ENCODE data around the gene C16orf96. TPM values are rescaled to one million over a fixed set of nuclear protein-coding genes. Genes with fewer than 3 reads are reported as not detected.

Gene C16orf96
- total and polyA plus RNA-seq, 2 experiments from 2014 or later, result 0.37 to 2.2 TPM

GRCh38 chr16:4570688-4571321, 14.7 kb downstream of the C16orf96 start:
- Histone ChIP-seq H3K27me3 (ENCODE audit: insufficient read depth) (no peaks in the 10 kb centered on the region), H3K4me1 (ENCODE audit: insufficient read depth) (peaks cover 37% of the 10 kb centered on the region), H2AFZ (no peak overlapping the region), H3K4me3 (peak overlapping the region; percentile 39), H3F3A (replicated peaks; ENCODE audit: low read depth) (0 out of 2 replicates have a peak, but pooled peaks cover 13% of the 10 kb centered on the region), H4K20me1 (replicated peaks; ENCODE audit: insufficient read depth) (no peaks in the 10 kb centered on the region), H3K4me2 (peak overlapping the region; percentile 66), H3K36me3 (ENCODE audit: insufficient read depth) (no peaks in the 10 kb centered on the region), H3K79me2 (replicated peaks; ENCODE audit: insufficient read depth) (no peaks in the 10 kb centered on the region), H3K9me2 (ENCODE audit: insufficient read depth) (peaks cover 6% of the 10 kb centered on the region; the same call in 1 of the 2 replicates), H3K27ac (ENCODE audit: low read depth) (peak overlapping the region; percentile 93)
- peaks cover 10% of the 10 kb centered on the region for H3K27me3 Mint-ChIP-seq (ENCODE audit: insufficient read depth, low read depth, poor library complexity)
- peak overlapping the region; percentile 96 for H3K27ac Mint-ChIP-seq
- ATAC-seq (peak; percentile 81), DNase-seq (ENCODE audit: low spot score) (peak; percentile 95)
- H3K9me3 Mint-ChIP-seq, result peaks cover 8% of the 10 kb centered on the region; the same call in 2 of the 3 replicates
- peak overlapping the region; percentile 52 for H3K4me3 Mint-ChIP-seq
- TF ChIP-seq EZH2 (IDR thresholded peaks at IDR 0.05; ENCODE audit: low read depth, unreplicated experiment) (no peak), CREB1 (CRISPR knock-in tag; IDR thresholded peaks at IDR 0.05; ENCODE audit: low read depth) (peak; percentile 75), NANOG (IDR thresholded peaks at IDR 0.05; ENCODE audit: borderline replicate concordance) (0 out of 2 replicates have a peak, but pooled peaks have one; percentile 15), CTCF (conservative IDR thresholded peaks at IDR 0.05; ENCODE audit: low read depth in 2 of 2) (no peak), ZNF462 (CRISPR knock-in tag; IDR thresholded peaks at IDR 0.05) (no peak), EZH2phosphoT487 (IDR thresholded peaks at IDR 0.05; ENCODE audit: unreplicated experiment) (no peak), ZNF331 (CRISPR knock-in tag; IDR thresholded peaks at IDR 0.05; ENCODE audit: low read depth) (no peak), POLR2AphosphoS5 (IDR thresholded peaks at IDR 0.05; ENCODE audit: low read depth) (peak; percentile 32; the same call in 1 of the 2 replicates)
- H3K36me3 Mint-ChIP-seq (ENCODE audit: low read depth), result peaks cover 10% of the 10 kb centered on the region; the same call in 2 of the 3 replicates
- H3K4me1 Mint-ChIP-seq, result peaks cover 30% of the 10 kb centered on the region

Data from GM23338 (cell line).